H1 (cell line): Measurements from ENCODE around the gene ASMTL. TPM values are rescaled to one million over a fixed set of nuclear protein-coding genes. Genes with fewer than 3 reads are reported as not detected.
A peak's percentile ranks its signal among the peaks of the same experiment; 100 is the strongest.

Experiments used
- CTCF ChIA-PET: fragments of 300-600 bp; sonication (Branson Sonifier 250); formaldehyde crosslinking; loops from one replicate; lab custom pipeline; 2021; ENCODE audit not compliant: partially characterized antibody; lab: Charles Lee
- POLR2A ChIA-PET: fragments of 300-600 bp; sonication (Branson Sonifier 250); formaldehyde crosslinking; loops from one replicate; lab custom pipeline; 2021; ENCODE audit warnings: inconsistent platforms; ENCODE audit not compliant: partially characterized antibody; lab: Charles Lee
- DNase-seq, 2 experiments: peaks; one replicate each; pipeline versions ENCODE4 v3.0.0 to v3.0.0-alpha.2; 2010 to 2022; ENCODE audit warnings: low spot score in 2 of 2, low read depth in 1 of 2, mixed read lengths in 1 of 2
- FAIRE-seq: peaks from 2 replicates; lab custom pipeline; 2011; peaks lifted over from hg19 to GRCh38; lab: Jason Lieb, UNC
- H2AFZ ChIP-seq: 2 replicates; pipeline ENCODE4 v1.8.1; 2012; ENCODE audit warnings: low read length, inconsistent platforms
- H2AK5ac ChIP-seq: 2 replicates; pipeline ENCODE4 v1.6.1; 2013; ENCODE audit warnings: low read depth, low read length
- H2BK120ac ChIP-seq: replicated peaks from 2 replicates; pipeline ENCODE3; 2013; ENCODE audit warnings: low read depth, low read length, inconsistent platforms
- H2BK12ac ChIP-seq: 2 replicates; pipeline ENCODE4 v1.6.1; 2013; ENCODE audit warnings: low read depth, low read length
- H2BK15ac ChIP-seq: 2 replicates; pipeline ENCODE4 v1.6.1; 2013; ENCODE audit warnings: low read length
- H2BK20ac ChIP-seq: 2 replicates; pipeline ENCODE4 v1.6.1; 2013; ENCODE audit warnings: low read length
- H2BK5ac ChIP-seq: 2 replicates; pipeline ENCODE4 v1.6.1; 2013; ENCODE audit warnings: low read depth, low read length
- H3K14ac ChIP-seq: 2 replicates; pipeline ENCODE4 v1.6.1; 2013; ENCODE audit warnings: inconsistent platforms; ENCODE audit not compliant: insufficient read length
- H3K18ac ChIP-seq: 2 replicates; pipeline ENCODE4 v1.6.1; 2013; ENCODE audit warnings: low read length; ENCODE audit errors: extremely low read depth
- H3K23ac ChIP-seq: 2 replicates; pipeline ENCODE4 v1.6.1; 2013; ENCODE audit warnings: inconsistent platforms; ENCODE audit not compliant: insufficient read length
- H3K23me2 ChIP-seq: 2 replicates; pipeline ENCODE4 v1.6.1; 2013; ENCODE audit warnings: low read depth, low read length
- H3K27ac ChIP-seq: 2 replicates; pipeline ENCODE4 v1.6.1; 2011; ENCODE audit warnings: low read depth, low read length, inconsistent platforms
- H3K27me3 ChIP-seq, 4 experiments: replicated peaks in 1 of 4; 1 replicate in 1 of 4; 2 replicates in 3 of 4; pipeline versions ENCODE4 v1.6.1 to v1.8.1; 2011 to 2013; ENCODE audit warnings: low read length in 3 of 4, mild to moderate bottlenecking in 3 of 4, inconsistent platforms in 2 of 4, mixed read lengths in 2 of 4, moderate library complexity in 1 of 4; ENCODE audit not compliant: control insufficient read depth in 3 of 4, insufficient read depth in 3 of 4; ENCODE audit errors: extremely low read depth in 1 of 4
- H3K36me3 ChIP-seq, 4 experiments: 2 replicates each; pipeline versions ENCODE4 v1.6.1 to v1.8.1; 2011 to 2013; ENCODE audit warnings: mild to moderate bottlenecking in 4 of 4, low read length in 3 of 4, moderate library complexity in 2 of 4, control low read depth in 1 of 4, inconsistent platforms in 1 of 4; ENCODE audit not compliant: insufficient read depth in 4 of 4, control insufficient read depth in 2 of 4
- H3K4ac ChIP-seq: replicated peaks from 2 replicates; pipeline ENCODE3; 2013; ENCODE audit warnings: low read length, low read depth, mixed read lengths, inconsistent platforms; ENCODE audit not compliant: insufficient read length
- H3K4me1 ChIP-seq, 4 experiments: replicated peaks in 1 of 4; 1 replicate in 1 of 4; 2 replicates in 3 of 4; pipeline versions ENCODE4 v1.6.1 to v1.8.1; 2011 to 2013; ENCODE audit warnings: low read length in 3 of 4, inconsistent platforms in 2 of 4, mixed read lengths in 1 of 4; ENCODE audit not compliant: insufficient read depth in 4 of 4, control insufficient read depth in 3 of 4
- H3K4me2 ChIP-seq, 2 experiments: 2 replicates each; pipeline versions ENCODE4 v1.6.1 to v1.8.1; 2011 to 2013; ENCODE audit warnings: low read depth in 2 of 2, low read length in 2 of 2, control low read depth in 1 of 2, inconsistent platforms in 1 of 2, mild to moderate bottlenecking in 1 of 2; ENCODE audit not compliant: insufficient read depth in 1 of 2
- H3K4me3 ChIP-seq, 4 experiments: fragments of 200-600, 300-600 bp in 1 of 4; sonication (generic), shearing (Covaris generic), sonication (Bioruptor Twin) in 1 of 4; 2 replicates each; pipeline versions ENCODE4 v1.5.1 to v1.8.1; 2011 to 2016; ENCODE audit warnings: low read length in 4 of 4, low read depth in 3 of 4, control low read depth in 2 of 4, inconsistent platforms in 2 of 4, mild to moderate bottlenecking in 2 of 4, mixed read lengths in 1 of 4, moderate library complexity in 1 of 4; ENCODE audit not compliant: insufficient read depth in 2 of 4; ENCODE audit errors: extremely low read depth in 1 of 4
- H3K56ac ChIP-seq: replicated peaks from 2 replicates; pipeline ENCODE3; 2013; ENCODE audit warnings: low read depth, mild to moderate bottlenecking, mixed read lengths, low read length, inconsistent platforms; ENCODE audit not compliant: insufficient read length
- H3K79me1 ChIP-seq: 2 replicates; pipeline ENCODE4 v1.6.1; 2013; ENCODE audit warnings: low read depth, low read length, control low read depth
- H3K79me2 ChIP-seq, 2 experiments: 2 replicates each; pipeline versions ENCODE4 v1.6.1 to v1.8.1; 2012 to 2013; ENCODE audit warnings: low read length in 2 of 2, mild to moderate bottlenecking in 2 of 2, inconsistent platforms in 1 of 2; ENCODE audit not compliant: insufficient read depth in 2 of 2, control insufficient read depth in 1 of 2
- H3K9ac ChIP-seq, 4 experiments: replicated peaks in 1 of 4; 1 replicate in 1 of 4; 2 replicates in 3 of 4; pipeline versions ENCODE4 v1.6.1 to v1.8.1; 2011 to 2013; ENCODE audit warnings: low read depth in 3 of 4, low read length in 3 of 4, control low read depth in 2 of 4, mild to moderate bottlenecking in 2 of 4, moderate library complexity in 2 of 4, inconsistent platforms in 1 of 4; ENCODE audit errors: extremely low read depth in 1 of 4
- H3K9me3 ChIP-seq, 2 experiments: 2 replicates each; pipeline versions ENCODE4 v1.6.1 to v1.8.1; 2012 to 2013; ENCODE audit warnings: mild to moderate bottlenecking in 2 of 2, moderate library complexity in 2 of 2, control low read depth in 1 of 2, inconsistent platforms in 1 of 2, low read depth in 1 of 2, low read length in 1 of 2, mixed read lengths in 1 of 2; ENCODE audit not compliant: insufficient read depth in 2 of 2
- H4K20me1 ChIP-seq, 2 experiments: replicated peaks in 1 of 2; 2 replicates each; pipeline versions ENCODE3 to v1.8.1; 2011 to 2013; ENCODE audit warnings: inconsistent platforms in 2 of 2, low read length in 2 of 2, mild to moderate bottlenecking in 1 of 2; ENCODE audit not compliant: insufficient read depth in 2 of 2, control insufficient read depth in 1 of 2
- H4K5ac ChIP-seq: 2 replicates; pipeline ENCODE4 v1.6.1; 2013; ENCODE audit warnings: low read length, low read depth, mixed read lengths, inconsistent platforms; ENCODE audit not compliant: insufficient read length
- H4K8ac ChIP-seq: 2 replicates; pipeline ENCODE4 v1.8.0; 2013; ENCODE audit warnings: mild to moderate bottlenecking, moderate library complexity, low read length, inconsistent platforms; ENCODE audit not compliant: insufficient read depth; ENCODE audit errors: extremely low read depth
- H4K91ac ChIP-seq: replicated peaks from 2 replicates; pipeline ENCODE3; 2013; ENCODE audit warnings: low read length, mixed read lengths, inconsistent platforms; ENCODE audit not compliant: insufficient read length
- GTF2F1 ChIP-seq: IDR thresholded peaks from 2 replicates; pipeline ENCODE4 v1.6.1; 2012; ENCODE audit warnings: low read depth, low read length, improper control_type of control experiment, borderline replicate concordance
- WGBS, 2 experiments: shearing (Covaris generic) in 1 of 2; methylation state at CpG; one replicate each; pipeline versions ENCODE4 v1.1.6 to v1.1.7; 2013 to 2015; ENCODE audit warnings: low lambda C conversion rate in 2 of 2, mixed read lengths in 2 of 2, inconsistent platforms in 1 of 2, low coverage in 1 of 2, missing lambda C conversion rate in 1 of 2; ENCODE audit not compliant: insufficient replicate concordance in 2 of 2, insufficient coverage in 1 of 2, insufficient read length in 1 of 2; ENCODE audit errors: extremely low coverage in 1 of 2, missing lambda C conversion rate in 1 of 2; 5-methylcytosine and 5-hydroxymethylcytosine counted together
- polyA plus RNA-seq, 7 experiments: library from polyadenylated mRNA; depleted of rRNA in 3 of 7; stranded (reverse) in 5 of 7; unstranded in 2 of 7; fragments of >200 nt in 5 of 7; fragments of 200-250 nt in 2 of 7; gene quantifications; 1 replicate in 5 of 7; 2 replicates in 1 of 7; 4 replicates in 1 of 7; pipeline versions ENCODE4 v1.2.1 to v1.2.3, GENCODE V29; 2011 to 2013; ENCODE audit warnings: missing spikeins in 2 of 7, mixed read lengths in 2 of 7
- total RNA-seq: library from RNA; stranded (reverse); fragmentation: NEBNext Ultra II Directional; extraction: Animal tissue kit (Norgen Biotek cat#: 25700); gene quantifications from 2 replicates; pipeline ENCODE4 v1.2.1, GENCODE V29; 2021

ASMTL gene
- total and polyA plus RNA-seq, 2 of the 8 experiments (the other 6 are each of a cell fraction or from before 2014, with no cell fraction given): 75.6 to 81.4 TPM

DNA sequence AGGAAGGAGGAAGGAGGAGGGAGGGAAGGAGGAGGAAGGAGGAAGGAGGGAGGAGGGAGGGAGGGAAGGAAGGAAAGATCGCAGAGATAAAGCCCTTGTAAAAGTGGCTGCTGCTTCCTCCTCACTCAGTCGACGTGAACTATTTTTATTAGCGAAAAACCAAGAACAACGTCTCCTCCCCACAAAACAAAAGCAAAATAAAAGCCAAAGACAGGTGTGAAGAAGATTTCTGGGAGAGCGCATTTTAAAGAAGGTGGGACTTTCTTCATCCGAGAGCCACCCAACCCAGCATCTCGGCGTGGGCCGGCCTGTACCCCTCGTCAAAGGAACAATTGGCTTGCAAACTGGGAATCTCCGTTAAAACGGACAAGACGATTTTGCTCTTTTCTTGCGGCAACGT, 40.7 kb upstream of the ASMTL start:
- H3K18ac ChIP-seq: peak overlapping the region; percentile 38; the same call in 1 of the 2 replicates
- H3K56ac ChIP-seq: no peak overlapping the region
- H3K4me2 ChIP-seq: peak overlapping the region; percentile 65 to 70
- peak overlapping the region; percentile 31; the same call in 1 of the 2 replicates for H2BK12ac ChIP-seq
- 40% methylated on average over 15 of the region's 16 CpGs; no CpG with 5 or more reads in 1 of the 2 experiments for WGBS, 2 experiments
- peak overlapping the region; percentile 100 for H2AFZ ChIP-seq
- no peaks in the 10 kb centered on the region for H3K79me1 ChIP-seq
- H3K27ac ChIP-seq: no peak overlapping the region
- no peak overlapping the region for H4K8ac ChIP-seq
- no peak overlapping the region for H3K23ac ChIP-seq
- H3K79me2 ChIP-seq: no peaks in the 10 kb centered on the region
- no peak for FAIRE-seq
- H2BK20ac ChIP-seq: no peak overlapping the region
- no peak overlapping the region for H2AK5ac ChIP-seq
- no peak for DNase-seq
- H4K5ac ChIP-seq: no peak overlapping the region
- H3K9me3 ChIP-seq: peaks cover 0 to 2% of the 10 kb centered on the region in 2 experiments; a peak in 2 of 4 replicates
- H3K23me2 ChIP-seq: peaks cover 4% of the 10 kb centered on the region; the same call in 1 of the 2 replicates
- POLR2A ChIA-PET: no interaction called here
- H3K14ac ChIP-seq: no peak overlapping the region
- no peak overlapping the region for H4K91ac ChIP-seq
- peaks cover 0 to 8% (median 5%) of the 10 kb centered on the region in 4 experiments; a peak in 6 of 7 replicates for H3K4me1 ChIP-seq
- CTCF ChIA-PET: no interaction called here
- no peak overlapping the region for H3K9ac ChIP-seq
- H2BK15ac ChIP-seq: peak overlapping the region; percentile 25; the same call in 1 of the 2 replicates
- no peak overlapping the region for H3K4ac ChIP-seq
- peak overlapping the region in 3 of 4 experiments; percentile 3 to 36 (median 7); a peak in 5 of 8 replicates for H3K4me3 ChIP-seq
- H4K20me1 ChIP-seq: no peaks in the 10 kb centered on the region
- H2BK5ac ChIP-seq: no peak overlapping the region
- no peak for TF ChIP-seq GTF2F1
- TF ChIP-seq, all 59 proteins: peak for 0
- H2BK120ac ChIP-seq: no peak overlapping the region
- H3K36me3 ChIP-seq: no peaks in the 10 kb centered on the region
- peaks cover 0 to 2% (median 1%) of the 10 kb centered on the region in 4 experiments; a peak in 1 of 7 replicates for H3K27me3 ChIP-seq
